Mesothelial cell of epicardium (in vitro differentiated cells): ENCODE data around the gene PRKCA. TPM values are rescaled to one million over a fixed set of nuclear protein-coding genes. Genes with fewer than 3 reads are reported as not detected.

Source experiments
- DNase-seq, 2 experiments: peaks; one replicate each; pipeline ENCODE4 v3.0.0; 2021; ENCODE audit warnings: low spot score in 2 of 2; ENCODE audit not compliant: unreplicated experiment in 2 of 2
- H3K27ac Mint-ChIP-seq: 2 replicates; pipeline ENCODE4 v1.8.0; 2021; ENCODE audit warnings: mixed read lengths
- H3K27me3 Mint-ChIP-seq: 2 replicates; pipeline ENCODE4 v1.8.0; 2021; ENCODE audit warnings: low read depth, mixed read lengths
- H3K36me3 Mint-ChIP-seq: 2 replicates; pipeline ENCODE4 v1.8.0; 2021; ENCODE audit warnings: mixed read lengths
- H3K4me1 Mint-ChIP-seq: 2 replicates; pipeline ENCODE4 v1.8.0; 2021; ENCODE audit warnings: mixed read lengths
- H3K4me3 Mint-ChIP-seq: 2 replicates; pipeline ENCODE4 v1.8.0; 2021; ENCODE audit warnings: mild to moderate bottlenecking, moderate library complexity, mixed read lengths
- H3K9me3 Mint-ChIP-seq: 2 replicates; pipeline ENCODE4 v1.8.0; 2021; ENCODE audit warnings: mixed read lengths
- total RNA-seq: library from RNA; stranded (reverse); gene quantifications from 3 replicates; pipeline ENCODE4 v1.2.1, GENCODE V29; 2021
- TF ChIP-seq, protein P1 (sequence below): fragments of 200-600 bp; sonication (generic); IDR thresholded peaks from one replicate; pipeline ENCODE4 v1.5.0; 2021; ENCODE audit warnings: antibody characterized with exemption; ENCODE audit not compliant: unreplicated experiment

The PRKCA gene
- total RNA-seq, 1 donor from 2014 or later = 15.2 TPM

GRCh38 chr17:66570447-66571195 is 268.2 kb downstream of the PRKCA start:
- H3K9me3 Mint-ChIP-seq = peaks cover 3% of the 10 kb centered on the region
- H3K4me1 Mint-ChIP-seq = peaks cover 19% of the 10 kb centered on the region
- peaks cover 2% of the 10 kb centered on the region for H3K36me3 Mint-ChIP-seq
- TF ChIP-seq, protein P1, sequence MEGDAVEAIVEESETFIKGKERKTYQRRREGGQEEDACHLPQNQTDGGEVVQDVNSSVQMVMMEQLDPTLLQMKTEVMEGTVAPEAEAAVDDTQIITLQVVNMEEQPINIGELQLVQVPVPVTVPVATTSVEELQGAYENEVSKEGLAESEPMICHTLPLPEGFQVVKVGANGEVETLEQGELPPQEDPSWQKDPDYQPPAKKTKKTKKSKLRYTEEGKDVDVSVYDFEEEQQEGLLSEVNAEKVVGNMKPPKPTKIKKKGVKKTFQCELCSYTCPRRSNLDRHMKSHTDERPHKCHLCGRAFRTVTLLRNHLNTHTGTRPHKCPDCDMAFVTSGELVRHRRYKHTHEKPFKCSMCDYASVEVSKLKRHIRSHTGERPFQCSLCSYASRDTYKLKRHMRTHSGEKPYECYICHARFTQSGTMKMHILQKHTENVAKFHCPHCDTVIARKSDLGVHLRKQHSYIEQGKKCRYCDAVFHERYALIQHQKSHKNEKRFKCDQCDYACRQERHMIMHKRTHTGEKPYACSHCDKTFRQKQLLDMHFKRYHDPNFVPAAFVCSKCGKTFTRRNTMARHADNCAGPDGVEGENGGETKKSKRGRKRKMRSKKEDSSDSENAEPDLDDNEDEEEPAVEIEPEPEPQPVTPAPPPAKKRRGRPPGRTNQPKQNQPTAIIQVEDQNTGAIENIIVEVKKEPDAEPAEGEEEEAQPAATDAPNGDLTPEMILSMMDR = no peak
- no peak for DNase-seq
- no peak overlapping the region for H3K27ac Mint-ChIP-seq
- no peak overlapping the region for H3K4me3 Mint-ChIP-seq
- H3K27me3 Mint-ChIP-seq = no peaks in the 10 kb centered on the region

DNA sequence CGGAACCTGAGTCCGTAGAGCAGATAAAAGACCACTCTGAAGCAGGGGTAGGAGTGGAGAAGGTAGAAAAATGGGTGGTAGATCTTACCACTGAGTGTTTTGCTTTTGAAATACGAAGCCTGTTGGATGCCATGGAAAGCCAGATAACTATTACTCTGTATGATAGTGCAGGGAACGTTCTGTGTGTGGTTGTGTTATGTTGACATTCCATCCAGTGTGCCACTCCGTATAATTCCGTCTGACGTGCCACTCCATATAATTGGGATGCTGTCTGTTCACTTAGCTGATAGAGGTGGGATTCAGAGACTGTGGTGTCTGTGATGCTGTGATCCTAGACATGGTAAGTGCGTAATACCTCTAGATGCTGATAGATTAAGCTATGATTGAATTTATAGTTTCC is 269.3 kb downstream of the PRKCA start:
- Mint-ChIP-seq H3K4me1 (peaks cover 18% of the 10 kb centered on the region), H3K9me3 (peaks cover 3% of the 10 kb centered on the region), H3K27me3 (no peaks in the 10 kb centered on the region), H3K36me3 (peaks cover 2% of the 10 kb centered on the region), H3K4me3 (no peak overlapping the region), H3K27ac (no peak overlapping the region)
- TF ChIP-seq, protein P1 = no peak
- DNase-seq = no peak

GRCh38 chr17:66573078-66573477 is 270.7 kb downstream of the PRKCA start:
- peaks cover 2% of the 10 kb centered on the region for H3K36me3 Mint-ChIP-seq
- H3K9me3 Mint-ChIP-seq = peaks cover 3% of the 10 kb centered on the region
- H3K4me3 Mint-ChIP-seq = no peak overlapping the region
- TF ChIP-seq, protein P1 = no peak
- H3K27me3 Mint-ChIP-seq = no peaks in the 10 kb centered on the region
- peaks cover 7% of the 10 kb centered on the region for H3K4me1 Mint-ChIP-seq
- DNase-seq = no peak
- H3K27ac Mint-ChIP-seq = no peak overlapping the region

DNA sequence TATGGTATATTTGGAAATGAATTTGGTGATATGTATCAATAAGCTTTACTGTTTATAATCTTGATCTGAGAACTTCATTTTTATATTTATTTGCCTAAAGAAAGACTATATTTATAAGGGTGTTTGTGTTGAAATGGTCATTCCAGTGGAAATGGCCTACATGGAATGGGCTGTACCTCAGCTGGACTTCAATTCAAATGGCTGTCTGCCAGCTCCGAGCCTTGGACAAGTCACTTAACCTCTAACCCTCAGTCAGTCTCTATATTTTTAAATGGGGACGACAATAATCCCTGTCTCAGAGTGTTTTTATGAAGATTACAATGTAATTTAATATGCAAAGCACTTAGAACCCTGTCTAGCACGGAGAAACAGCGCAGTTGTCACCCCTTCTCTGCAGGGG is 271.7 kb downstream of the PRKCA start:
- Mint-ChIP-seq H3K4me1 (peaks cover 7% of the 10 kb centered on the region), H3K27ac (no peak overlapping the region), H3K36me3 (no peaks in the 10 kb centered on the region), H3K27me3 (no peaks in the 10 kb centered on the region), H3K4me3 (no peak overlapping the region), H3K9me3 (no peaks in the 10 kb centered on the region)
- DNase-seq = no peak
- TF ChIP-seq, protein P1 = no peak

DNA sequence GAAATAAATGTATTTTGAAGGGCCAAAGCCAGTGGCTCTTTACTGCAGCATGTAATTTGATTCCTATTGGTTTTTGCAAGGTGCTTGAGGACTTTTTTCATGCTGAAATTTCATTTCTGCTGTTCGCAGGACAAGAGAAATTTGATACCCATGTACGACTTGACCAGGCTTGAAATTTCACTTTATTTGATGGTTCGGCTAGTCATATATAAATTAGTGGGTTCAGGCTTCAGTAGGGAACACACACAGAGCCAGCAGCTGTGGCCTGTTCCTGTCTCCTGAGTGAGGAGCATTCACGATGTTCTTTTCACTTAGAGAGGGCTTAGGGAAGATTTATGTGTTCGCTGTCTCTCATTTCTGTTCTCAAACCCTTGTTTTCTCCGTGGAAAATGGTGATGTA is 274.1 kb downstream of the PRKCA start:
- Mint-ChIP-seq H3K36me3 (no peaks in the 10 kb centered on the region), H3K4me1 (peaks cover 14% of the 10 kb centered on the region), H3K27me3 (no peaks in the 10 kb centered on the region), H3K9me3 (no peaks in the 10 kb centered on the region), H3K4me3 (no peak overlapping the region), H3K27ac (no peak overlapping the region)
- no peak for DNase-seq
- TF ChIP-seq, protein P1 = no peak

GRCh38 chr17:66577041-66577440 is 274.6 kb downstream of the PRKCA start:
- Mint-ChIP-seq H3K36me3 (no peaks in the 10 kb centered on the region), H3K27ac (no peak overlapping the region), H3K27me3 (no peaks in the 10 kb centered on the region), H3K4me3 (no peak overlapping the region), H3K9me3 (no peaks in the 10 kb centered on the region), H3K4me1 (peaks cover 14% of the 10 kb centered on the region)
- TF ChIP-seq, protein P1 = no peak
- no peak for DNase-seq
